NT2/D1 (cell line): Measurements from ENCODE around the gene OR10H3.

Experiments
- DNase-seq: peaks from one replicate; pipeline ENCODE4 v3.0.0-alpha.2; 2011; ENCODE audit warnings: low read depth, low spot score
- H3K27me3 ChIP-seq: 2 replicates; pipeline ENCODE4 v1.6.0; 2011; ENCODE audit warnings: mild to moderate bottlenecking; ENCODE audit not compliant: insufficient read length, insufficient read depth
- H3K36me3 ChIP-seq: 2 replicates; pipeline ENCODE4 v1.6.1; 2011; ENCODE audit warnings: mild to moderate bottlenecking, low read length, mixed read lengths; ENCODE audit not compliant: insufficient read depth, insufficient read length
- H3K4me1 ChIP-seq: 2 replicates; pipeline ENCODE4 v1.5.1; 2011; ENCODE audit not compliant: insufficient read depth, insufficient read length
- H3K4me3 ChIP-seq: 2 replicates; pipeline ENCODE4 v1.5.1; 2011; ENCODE audit warnings: low read depth; ENCODE audit not compliant: insufficient read length
- H3K9ac ChIP-seq: 2 replicates; pipeline ENCODE4 v1.6.0; 2011; ENCODE audit warnings: low read depth; ENCODE audit not compliant: insufficient read length
- H3K9me3 ChIP-seq: 2 replicates; pipeline ENCODE4 v1.5.1; 2011; ENCODE audit warnings: mild to moderate bottlenecking, low read length; ENCODE audit not compliant: insufficient read depth
- SUZ12 ChIP-seq: IDR thresholded peaks from 2 replicates; pipeline ENCODE4 v1.6.1; 2011; ENCODE audit not compliant: insufficient read length, insufficient read depth; ENCODE audit errors: extremely low read depth
- YY1 ChIP-seq: IDR thresholded peaks from 2 replicates; pipeline ENCODE4 v1.6.1; 2011; ENCODE audit not compliant: insufficient read length, insufficient read depth
- ZNF274 ChIP-seq: IDR thresholded peaks from 2 replicates; pipeline ENCODE4 v1.6.1; 2011; ENCODE audit warnings: mild to moderate bottlenecking, low read depth, low read length

Gene OR10H3, protein sequence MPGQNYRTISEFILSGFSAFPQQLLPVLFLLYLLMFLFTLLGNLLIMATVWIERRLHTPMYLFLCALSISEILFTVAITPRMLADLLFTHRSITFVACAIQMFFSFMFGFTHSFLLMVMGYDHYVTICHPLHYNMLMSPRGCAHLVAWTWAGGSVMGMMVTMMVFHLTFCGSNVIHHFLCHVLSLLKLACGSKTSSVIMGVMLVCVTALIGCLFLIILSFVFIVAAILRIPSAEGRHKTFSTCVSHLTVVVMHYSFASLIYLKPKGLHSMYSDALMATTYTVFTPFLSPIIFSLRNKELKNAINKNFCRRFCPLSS

DNA sequence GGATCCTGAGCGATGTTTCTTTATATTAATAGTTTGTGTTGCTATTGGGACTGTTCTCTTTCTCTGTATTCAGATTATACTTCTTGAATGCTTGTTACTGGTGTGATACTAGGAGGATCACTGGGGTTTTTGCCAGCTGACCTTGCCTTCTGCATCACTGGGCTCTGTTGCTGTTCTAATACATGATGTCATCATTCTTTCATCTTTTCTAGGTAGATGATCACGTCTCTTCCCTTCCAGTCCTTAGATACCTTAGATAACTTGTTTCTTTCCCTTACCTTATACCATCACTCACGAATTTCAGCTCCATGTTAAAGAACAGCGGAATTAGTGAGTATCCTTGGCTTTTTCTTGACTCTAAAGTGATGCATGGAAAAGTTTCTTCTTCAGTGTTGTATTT lies at the start of gene OR10H3:
OR10H3 (plus strand) TSS at position 264 of the 400 bp plus-strand sequence. CDS start 3,408 bp downstream, outside the sequence.
- Histone ChIP-seq H3K27me3 (no peaks in the 10 kb centered on the region), H3K9ac (no peak within 1 kb of the TSS), H3K4me1 (no peaks in the 10 kb centered on the region), H3K4me3 (no peak within 1 kb of the TSS), H3K9me3 (peaks cover 19% of the 10 kb centered on the region), H3K36me3 (no peaks in the 10 kb centered on the region)
- TF ChIP-seq SUZ12: no peak
- TF ChIP-seq YY1: no peak
- TF ChIP-seq ZNF274: no peak
- no peak for DNase-seq

DNA sequence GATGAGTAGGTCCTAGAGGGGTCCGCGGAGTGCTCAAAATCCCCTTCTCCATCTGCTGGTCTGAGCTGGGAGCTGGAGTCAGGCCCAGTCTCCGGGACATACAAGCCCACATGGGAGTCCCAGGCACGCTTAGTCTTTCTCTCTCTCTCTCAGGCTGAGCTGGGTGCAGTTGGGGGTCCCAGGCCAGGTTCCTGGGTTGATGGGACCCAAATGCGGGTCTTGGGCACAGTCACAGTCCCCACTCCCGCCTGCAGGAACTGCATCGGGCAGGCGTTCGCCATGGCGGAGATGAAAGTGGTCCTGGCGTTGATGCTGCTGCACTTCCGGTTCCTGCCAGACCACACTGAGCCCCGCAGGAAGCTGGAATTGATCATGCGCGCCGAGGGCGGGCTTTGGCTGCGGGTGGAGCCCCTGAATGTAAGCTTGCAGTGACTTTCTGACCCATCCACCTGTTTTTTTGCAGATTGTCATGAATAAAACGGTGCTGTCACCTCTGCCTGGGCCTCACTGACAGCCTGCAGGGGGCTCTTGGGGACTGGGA lies 41.1 kb upstream of the OR10H3 start:
- no peak overlapping the region for H3K9ac ChIP-seq
- TF ChIP-seq ZNF274 (no peak), YY1 (no peak), SUZ12 (no peak)
- no peaks in the 10 kb centered on the region for H3K27me3 ChIP-seq
- DNase-seq: no peak
- H3K4me3 ChIP-seq: no peak overlapping the region
- no peaks in the 10 kb centered on the region for H3K36me3 ChIP-seq
- H3K9me3 ChIP-seq: peaks cover 6% of the 10 kb centered on the region; the same call in 1 of the 2 replicates
- no peaks in the 10 kb centered on the region for H3K4me1 ChIP-seq

DNA sequence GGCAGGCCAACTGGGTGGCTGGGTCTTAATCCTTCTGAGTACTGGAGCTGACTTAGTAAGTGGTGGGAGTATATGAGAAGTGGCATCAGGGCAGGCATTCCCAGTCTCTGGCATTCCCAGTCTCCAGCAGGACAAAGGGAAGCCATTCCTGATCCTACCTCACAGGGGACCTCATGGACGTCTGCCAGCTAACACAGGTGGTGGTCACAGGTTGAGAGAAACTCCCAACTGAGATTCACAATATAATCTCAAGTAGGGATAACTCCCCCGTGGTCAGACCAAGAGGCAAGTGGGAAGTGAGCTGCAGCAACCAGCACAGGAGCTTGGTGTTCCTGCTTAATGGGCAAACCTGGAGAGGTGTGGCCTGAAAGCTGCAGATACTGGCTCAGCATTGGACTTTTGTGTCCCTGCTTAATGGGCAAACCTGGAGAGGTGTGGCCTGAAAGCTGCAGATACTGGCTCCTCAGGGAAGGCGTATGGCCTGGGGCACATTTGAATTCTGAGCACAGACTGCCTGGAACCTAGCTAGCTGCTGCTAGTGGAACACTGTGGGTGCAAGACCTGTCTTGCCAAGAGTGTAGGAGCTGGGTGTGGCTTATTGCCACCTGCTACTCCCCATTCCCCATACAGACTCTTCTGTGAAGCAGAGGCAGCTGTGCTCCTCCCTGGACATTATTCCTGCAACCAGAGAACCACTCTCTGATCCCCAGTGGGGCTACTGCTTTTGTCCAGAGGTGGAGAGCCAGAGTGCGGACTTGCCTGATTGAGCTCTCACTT lies 35.8 kb upstream of the OR10H3 start:
- Histone ChIP-seq H3K4me3 (no peak overlapping the region), H3K4me1 (no peaks in the 10 kb centered on the region), H3K9me3 (peaks cover 8% of the 10 kb centered on the region; the same call in 1 of the 2 replicates), H3K27me3 (no peaks in the 10 kb centered on the region), H3K36me3 (no peaks in the 10 kb centered on the region), H3K9ac (no peak overlapping the region)
- DNase-seq: no peak
- TF ChIP-seq YY1: no peak
- no peak for TF ChIP-seq ZNF274
- TF ChIP-seq SUZ12: no peak

DNA sequence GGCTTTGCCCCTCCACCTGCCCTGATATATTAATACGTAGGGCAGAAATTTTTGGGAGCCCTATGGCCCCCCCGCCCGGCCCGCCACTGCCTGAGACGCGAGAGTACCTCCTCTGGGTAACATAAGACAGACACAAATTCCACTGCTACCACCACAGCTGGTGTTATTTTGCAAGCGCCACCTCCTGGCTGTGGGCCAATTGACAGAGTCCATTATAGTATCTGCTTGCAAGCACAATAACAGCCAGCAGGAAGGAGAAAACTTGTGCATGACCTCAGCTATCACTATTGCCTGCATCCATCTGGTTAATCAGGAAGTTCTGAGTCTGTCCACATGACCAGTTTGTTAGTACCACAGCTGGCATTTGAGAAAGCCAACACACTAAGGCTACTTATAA lies 35.3 kb upstream of the OR10H3 start:
- Histone ChIP-seq H3K36me3 (no peaks in the 10 kb centered on the region), H3K9me3 (peaks cover 8% of the 10 kb centered on the region; the same call in 1 of the 2 replicates), H3K9ac (no peak overlapping the region), H3K4me3 (no peak overlapping the region), H3K4me1 (no peaks in the 10 kb centered on the region), H3K27me3 (no peaks in the 10 kb centered on the region)
- no peak for DNase-seq
- TF ChIP-seq YY1 (no peak), SUZ12 (no peak), ZNF274 (no peak)

DNA sequence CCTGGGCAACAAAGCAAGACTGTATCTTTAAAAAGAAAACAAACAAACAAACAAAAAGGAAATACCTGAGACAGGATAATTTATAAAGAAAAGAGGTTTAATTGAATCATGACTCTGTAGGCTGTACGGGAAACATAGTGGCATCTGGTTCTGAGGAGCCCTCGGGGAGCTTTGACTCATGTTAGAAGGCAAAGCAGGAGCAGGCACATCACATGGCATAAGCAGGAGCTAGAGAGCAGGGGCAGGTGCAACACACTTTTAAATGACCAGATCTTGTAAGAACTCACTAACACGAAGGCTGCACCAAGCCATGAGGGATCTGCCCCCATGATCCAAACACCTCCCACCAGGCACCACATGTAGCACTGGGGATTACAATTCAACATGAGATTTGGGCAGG lies 23.1 kb upstream of the OR10H3 start:
- H3K36me3 ChIP-seq: no peaks in the 10 kb centered on the region
- H3K9ac ChIP-seq: no peak overlapping the region
- H3K27me3 ChIP-seq: peaks cover 38% of the 10 kb centered on the region
- DNase-seq: no peak
- no peak overlapping the region for H3K4me3 ChIP-seq
- no peaks in the 10 kb centered on the region for H3K4me1 ChIP-seq
- TF ChIP-seq YY1: no peak
- TF ChIP-seq SUZ12: no peak
- no peak for TF ChIP-seq ZNF274
- no peaks in the 10 kb centered on the region for H3K9me3 ChIP-seq

DNA sequence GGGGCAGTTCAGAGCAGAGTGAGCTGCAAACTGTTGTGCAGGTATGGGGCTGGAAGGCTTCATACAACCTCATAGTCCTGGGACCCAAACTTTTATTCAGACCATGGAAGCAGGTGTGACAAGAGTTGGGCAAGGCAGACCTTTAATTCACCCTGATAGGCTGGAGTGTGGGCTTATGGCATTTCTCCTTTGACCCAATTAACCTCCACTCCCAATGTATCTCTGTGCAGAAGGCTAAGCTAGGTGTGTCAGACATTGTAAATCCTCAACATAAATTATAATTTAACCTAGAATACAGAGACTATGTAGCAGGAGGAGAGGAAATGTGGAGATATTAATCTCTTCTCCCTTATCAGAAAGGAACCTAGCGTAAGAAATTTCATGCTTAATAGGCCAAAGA lies 22.1 kb upstream of the OR10H3 start:
- Histone ChIP-seq H3K4me1 (no peaks in the 10 kb centered on the region), H3K9me3 (no peaks in the 10 kb centered on the region), H3K4me3 (no peak overlapping the region), H3K27me3 (peaks cover 33% of the 10 kb centered on the region), H3K36me3 (no peaks in the 10 kb centered on the region), H3K9ac (no peak overlapping the region)
- no peak for TF ChIP-seq ZNF274
- no peak for TF ChIP-seq SUZ12
- no peak for TF ChIP-seq YY1
- DNase-seq: no peak

DNA sequence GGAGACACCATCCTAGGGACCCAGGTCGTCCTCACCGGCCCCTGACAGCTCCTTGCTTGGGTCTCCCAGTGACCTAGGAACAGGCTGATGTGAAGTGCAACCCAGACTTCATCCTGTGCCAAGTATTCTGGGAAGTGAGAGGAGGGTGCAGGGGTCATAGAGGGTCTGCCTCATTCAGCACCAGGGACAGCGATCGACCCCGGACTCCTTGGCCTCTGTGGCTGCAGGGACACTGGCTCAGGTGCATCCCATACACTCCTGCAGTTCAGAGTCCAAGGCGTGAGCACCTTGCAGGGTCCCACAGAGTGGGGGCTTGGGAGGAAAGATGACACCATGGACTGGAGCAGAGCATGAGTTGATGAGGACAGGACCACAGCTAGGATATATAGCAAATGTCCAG lies 20.0 kb upstream of the OR10H3 start:
- TF ChIP-seq SUZ12 (no peak), ZNF274 (no peak), YY1 (no peak)
- H3K4me1 ChIP-seq: no peaks in the 10 kb centered on the region
- H3K4me3 ChIP-seq: no peak overlapping the region
- peaks cover 40% of the 10 kb centered on the region for H3K27me3 ChIP-seq
- DNase-seq: no peak
- no peak overlapping the region for H3K9ac ChIP-seq
- no peaks in the 10 kb centered on the region for H3K36me3 ChIP-seq
- H3K9me3 ChIP-seq: no peaks in the 10 kb centered on the region
